Ectodermal cell (in vitro differentiated cells): Measurements from ENCODE around the gene PMVK.
A peak's percentile ranks its signal among the peaks of the same experiment; 100 is the strongest.

Experiments used
- H3K27ac ChIP-seq: 2 replicates; pipeline ENCODE4 v1.7.0; 2013; ENCODE audit warnings: mild to moderate bottlenecking, low read depth, low read length; ENCODE audit not compliant: insufficient read depth, poor library complexity, severe bottlenecking
- H3K27me3 ChIP-seq: 2 replicates; pipeline ENCODE4 v1.7.0; 2013; ENCODE audit warnings: mild to moderate bottlenecking, low read length; ENCODE audit not compliant: insufficient read depth, control insufficient read depth, poor library complexity, severe bottlenecking
- H3K36me3 ChIP-seq: one replicate; pipeline ENCODE4 v1.7.0; 2013; ENCODE audit warnings: low read length; ENCODE audit not compliant: control insufficient read depth, insufficient read depth
- H3K4me1 ChIP-seq: one replicate; pipeline ENCODE4 v1.7.0; 2013; ENCODE audit warnings: low read length; ENCODE audit not compliant: control insufficient read depth, insufficient read depth
- H3K4me3 ChIP-seq: 2 replicates; pipeline ENCODE4 v1.7.0; 2013; ENCODE audit warnings: low read depth, low read length, control low read depth; ENCODE audit not compliant: insufficient read depth
- H3K9me3 ChIP-seq: 2 replicates; pipeline ENCODE4 v1.7.0; 2013; ENCODE audit warnings: mild to moderate bottlenecking, low read length, moderate library complexity; ENCODE audit not compliant: control insufficient read depth
- WGBS, 2 experiments: methylation state at CpG; one replicate each; pipeline ENCODE4 v1.1.7; 2013; ENCODE audit warnings: missing lambda C conversion rate in 2 of 2; 5-methylcytosine and 5-hydroxymethylcytosine counted together

Gene PMVK

GRCh38 chr1:154958036-154958435, 21.5 kb upstream of the PMVK start:
- 88 to 94% methylated on average over 2 of the region's 2 CpGs for WGBS, 2 experiments

GRCh38 chr1:154957091-154957657, 20.7 kb upstream of the PMVK start:
- H3K27ac ChIP-seq = peak overlapping the region; percentile 99
- peaks cover 54% of the 10 kb centered on the region for H3K4me1 ChIP-seq

More at GRCh38 chr1:154958036-154958435, 21.5 kb upstream of the PMVK start:
- Histone ChIP-seq H3K4me3 (no peak overlapping the region), H3K36me3 (peaks cover 17% of the 10 kb centered on the region), H3K9me3 (no peaks in the 10 kb centered on the region), H3K4me1 (peaks cover 53% of the 10 kb centered on the region), H3K27ac (no peak overlapping the region), H3K27me3 (no peaks in the 10 kb centered on the region)

DNA sequence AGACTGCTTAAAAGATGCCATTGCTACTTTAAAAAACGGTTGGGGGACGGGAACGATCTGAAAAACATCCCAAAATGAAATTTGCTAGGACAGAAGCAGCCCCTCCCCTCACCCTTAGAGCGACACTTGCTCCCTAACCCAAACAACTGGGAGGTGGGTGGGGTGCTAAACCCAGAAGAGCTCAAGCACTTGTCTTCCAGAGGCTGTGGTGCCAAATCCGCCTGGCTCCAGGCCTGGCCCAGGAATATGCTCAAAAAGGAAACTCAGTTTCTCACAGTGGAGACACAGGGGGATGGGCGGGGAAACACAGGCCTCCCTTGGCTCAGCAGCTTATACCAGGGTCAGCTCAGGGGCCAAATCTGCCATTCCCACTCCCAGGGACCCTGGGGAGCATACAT, 20.0 kb upstream of the PMVK start:
- H3K36me3 ChIP-seq = peaks cover 17% of the 10 kb centered on the region
- H3K4me1 ChIP-seq = peaks cover 54% of the 10 kb centered on the region
- peak overlapping the region; percentile 51 for H3K4me3 ChIP-seq
- H3K9me3 ChIP-seq = no peaks in the 10 kb centered on the region
- no peaks in the 10 kb centered on the region for H3K27me3 ChIP-seq
- H3K27ac ChIP-seq = peak overlapping the region; percentile 99
- 7% methylated on average over 6 of the region's 6 CpGs for WGBS, 2 experiments

More at GRCh38 chr1:154957091-154957657, 20.7 kb upstream of the PMVK start:
- 45 to 48% methylated on average over 9 of the region's 9 CpGs for WGBS, 2 experiments
- Histone ChIP-seq H3K27me3 (no peaks in the 10 kb centered on the region), H3K4me3 (peak overlapping the region; percentile 2), H3K36me3 (peaks cover 17% of the 10 kb centered on the region), H3K9me3 (no peaks in the 10 kb centered on the region)

DNA sequence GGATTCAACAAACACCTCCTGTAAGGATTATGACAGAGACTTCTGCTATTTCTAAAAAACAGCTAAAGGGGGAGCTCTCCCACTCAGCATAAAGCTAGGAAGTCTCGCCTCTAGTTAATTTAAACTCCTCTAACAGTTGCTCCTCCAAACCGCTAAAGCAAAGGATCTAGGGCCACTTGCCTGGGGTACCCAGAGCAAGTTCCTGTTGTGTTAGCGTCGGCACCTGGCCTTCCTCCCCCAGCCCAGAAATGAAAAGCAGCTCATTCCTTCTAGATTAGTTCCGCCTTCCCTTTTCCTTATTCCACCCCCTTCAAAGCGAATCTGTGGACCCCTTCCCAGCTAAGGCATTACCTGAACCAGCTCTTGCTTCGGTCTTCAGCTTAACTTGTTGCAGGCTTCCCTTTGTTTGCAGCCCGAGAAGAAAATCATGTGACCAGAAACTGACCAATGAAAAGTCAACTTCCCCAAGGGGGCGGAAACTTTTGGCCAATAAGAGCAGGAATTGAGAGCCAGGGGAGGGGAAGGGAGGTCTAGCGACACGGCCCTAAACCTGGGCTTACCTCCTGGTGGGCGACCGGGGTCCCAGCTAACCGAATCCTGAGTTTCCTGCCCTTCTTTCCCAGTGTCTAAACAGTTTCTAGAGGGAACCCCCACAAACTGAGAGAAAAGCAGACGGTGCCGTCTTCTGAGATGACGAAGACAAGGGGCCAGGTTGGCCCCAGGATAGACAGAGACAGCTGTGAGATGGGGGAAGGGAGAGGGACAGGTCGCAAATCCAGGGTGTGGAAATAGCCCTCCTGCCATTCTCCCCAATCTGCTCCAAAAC, 19.4 kb upstream of the PMVK start, which contains the start of gene PBXIP1:
Gene PBXIP1, minus strand, starts transcription at position 382 of the 826 bp plus-strand sequence. CDS start 2,378 bp downstream, outside the sequence.
- Histone ChIP-seq H3K27ac (peak within 1 kb of the TSS; percentile 99), H3K36me3 (peaks cover 21% of the 10 kb centered on the region), H3K4me3 (peak within 1 kb of the TSS; percentile 51), H3K27me3 (no peaks in the 10 kb centered on the region), H3K4me1 (peaks cover 54% of the 10 kb centered on the region), H3K9me3 (no peaks in the 10 kb centered on the region)
- 0% methylated on average over 18 of the region's 18 CpGs for WGBS, 2 experiments

DNA sequence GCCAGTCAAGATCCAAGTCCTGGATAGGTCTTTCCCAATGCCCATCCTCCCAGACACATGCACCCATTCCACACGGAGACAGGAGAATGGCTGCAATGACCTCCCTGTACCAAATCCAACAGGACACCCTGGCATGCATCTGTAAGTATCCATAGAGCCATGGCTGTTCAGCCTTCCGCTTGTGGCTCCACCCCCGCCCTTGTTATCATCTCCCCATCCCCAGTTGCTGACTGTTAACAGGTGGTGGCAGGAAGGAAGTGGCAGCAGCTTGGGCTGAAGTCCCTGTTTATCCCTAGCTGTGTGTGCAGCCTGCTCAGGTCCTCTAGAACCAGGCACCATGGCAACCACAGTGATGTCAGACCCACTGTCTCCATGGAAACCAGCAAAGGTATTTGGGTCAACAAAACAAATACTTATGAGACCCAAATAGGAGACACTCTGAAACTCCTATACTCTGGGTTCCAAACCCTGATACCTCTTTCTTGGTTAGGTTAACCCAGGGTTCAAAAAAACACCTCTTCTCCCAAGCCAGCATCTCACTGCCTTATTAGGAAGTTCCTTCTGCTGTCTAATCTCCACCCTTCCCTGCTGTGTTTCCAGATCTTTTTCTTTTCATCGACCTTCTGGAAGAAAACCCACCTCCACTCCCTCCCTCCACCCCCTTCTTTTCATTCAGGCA, 18.7 kb upstream of the PMVK start:
- no peaks in the 10 kb centered on the region for H3K9me3 ChIP-seq
- H3K4me3 ChIP-seq = peak overlapping the region; percentile 51
- peaks cover 27% of the 10 kb centered on the region for H3K36me3 ChIP-seq
- no peaks in the 10 kb centered on the region for H3K27me3 ChIP-seq
- peak overlapping the region; percentile 99 for H3K27ac ChIP-seq
- H3K4me1 ChIP-seq = peaks cover 49% of the 10 kb centered on the region
- WGBS, 2 experiments = 28 to 30% methylated on average over 4 of the region's 4 CpGs

DNA sequence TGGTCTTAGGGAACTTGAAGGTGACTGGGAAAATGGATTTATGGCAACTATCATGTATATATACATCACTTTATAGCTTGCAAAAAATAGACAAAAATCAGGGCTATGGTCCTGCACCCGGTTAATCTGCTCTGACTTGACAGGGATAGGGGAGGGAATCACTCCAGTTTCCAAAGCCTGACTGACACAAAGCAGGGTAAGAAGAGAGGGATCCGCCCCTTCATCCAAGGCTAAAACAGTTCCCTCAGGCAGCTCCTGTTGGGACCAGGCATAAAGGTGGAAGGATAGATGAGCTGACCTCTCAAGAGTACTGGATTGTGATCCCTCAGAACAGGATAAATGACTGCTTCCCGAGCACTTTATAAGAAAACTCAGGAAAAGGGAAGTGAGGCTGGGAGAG, 18.0 kb upstream of the PMVK start:
- Histone ChIP-seq H3K27me3 (no peaks in the 10 kb centered on the region), H3K9me3 (no peaks in the 10 kb centered on the region), H3K36me3 (peaks cover 25% of the 10 kb centered on the region), H3K4me1 (peaks cover 49% of the 10 kb centered on the region), H3K27ac (peak overlapping the region; percentile 99), H3K4me3 (peak overlapping the region; percentile 51)
- WGBS, 2 experiments = 63 to 79% methylated on average over 3 of the region's 3 CpGs

GRCh38 chr1:154953611-154954038, 17.1 kb upstream of the PMVK start:
- no peaks in the 10 kb centered on the region for H3K9me3 ChIP-seq

DNA sequence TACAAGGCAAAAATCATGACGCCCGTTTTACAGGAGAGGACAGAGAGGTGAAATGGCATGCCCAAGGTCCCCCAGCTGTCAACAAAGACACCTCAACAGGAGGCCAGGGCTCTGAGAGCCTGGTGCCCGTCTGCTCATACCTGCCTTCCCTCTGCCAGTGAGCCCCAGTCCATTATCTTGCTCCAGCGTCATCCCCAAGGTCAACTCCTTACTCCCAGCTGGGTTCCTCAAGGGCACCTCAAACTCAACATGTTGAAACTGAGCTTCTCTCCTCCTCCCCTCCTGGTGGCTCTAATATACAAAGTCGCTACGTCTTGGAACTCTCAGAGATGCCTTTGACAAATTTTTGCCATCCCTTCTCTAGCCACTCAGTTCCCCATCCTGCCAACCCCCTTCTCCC, 16.1 kb upstream of the PMVK start:
- 90 to 91% methylated on average over 6 of the region's 6 CpGs for WGBS, 2 experiments
- H3K4me1 ChIP-seq = peaks cover 39% of the 10 kb centered on the region
- no peaks in the 10 kb centered on the region for H3K9me3 ChIP-seq
- H3K27ac ChIP-seq = no peak overlapping the region
- peaks cover 21% of the 10 kb centered on the region for H3K36me3 ChIP-seq
- no peak overlapping the region for H3K4me3 ChIP-seq
- no peaks in the 10 kb centered on the region for H3K27me3 ChIP-seq

More at GRCh38 chr1:154953611-154954038, 17.1 kb upstream of the PMVK start:
- 94 to 96% methylated on average over 2 of the region's 2 CpGs for WGBS, 2 experiments
- Histone ChIP-seq H3K36me3 (peaks cover 18% of the 10 kb centered on the region), H3K27ac (no peak overlapping the region), H3K4me3 (no peak overlapping the region), H3K27me3 (no peaks in the 10 kb centered on the region), H3K4me1 (peaks cover 48% of the 10 kb centered on the region)

- no peak overlapping the region for H3K27ac ChIP-seq
- H3K27me3 ChIP-seq = no peaks in the 10 kb centered on the region
- no peaks in the 10 kb centered on the region for H3K9me3 ChIP-seq
- 89 to 90% methylated on average over 15 of the region's 15 CpGs for WGBS, 2 experiments
- no peak overlapping the region for H3K4me3 ChIP-seq
- peaks cover 33% of the 10 kb centered on the region for H3K4me1 ChIP-seq
- H3K36me3 ChIP-seq = peaks cover 21% of the 10 kb centered on the region
These were observed 15.6 kb upstream of the PMVK start for GRCh38 chr1:154951901-154952657.
